COLO668 (cell line): Measurements from ENCODE around the gene SMYD4.
"Not testable (repeated sequence)": the region's sequence is repeated elsewhere in the genome, so short reads cannot be mapped to it uniquely, and the experiment has no call there.

ENCODE experiments used
- DNase-seq: peaks from one replicate; lab custom pipeline; 2025; ENCODE audit not compliant: unreplicated experiment; lab: John Stamatoyannopoulos, UW

The SMYD4 gene

DNA sequence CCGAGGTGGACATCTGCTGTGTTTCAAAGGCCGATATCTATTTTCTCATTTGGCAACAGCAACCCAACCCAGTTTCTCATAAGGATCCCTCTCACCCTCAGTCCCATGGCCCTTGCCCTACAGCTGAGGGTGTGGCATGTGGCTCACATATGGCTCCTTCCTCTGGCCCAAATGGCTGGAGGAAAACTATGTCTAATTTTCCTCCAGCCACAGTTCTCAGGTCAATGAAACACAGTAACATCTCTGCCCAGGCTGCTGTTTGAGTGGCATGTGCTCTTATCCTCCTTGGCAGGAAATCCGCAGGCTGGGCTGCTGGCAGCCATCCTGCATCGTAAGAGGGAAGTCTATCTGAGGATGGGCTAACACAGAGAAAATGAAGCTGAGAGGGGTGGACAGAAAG is 43.8 kb downstream of the SMYD4 start:
- DNase-seq: no peak

- peak; percentile 7 for DNase-seq
Measured at GRCh38 chr17:1783834-1784611, 45.7 kb downstream of the SMYD4 start.

- DNase-seq: no peak
Measured at GRCh38 chr17:1783271-1783670, 46.4 kb downstream of the SMYD4 start.

GRCh38 chr17:1782171-1782567 is 47.5 kb downstream of the SMYD4 start:
- DNase-seq: no peak

GRCh38 chr17:1779571-1780131 is 50.1 kb downstream of the SMYD4 start:
- no peak for DNase-seq

GRCh38 chr17:1776857-1777256 is 52.8 kb downstream of the SMYD4 start:
- no peak for DNase-seq

GRCh38 chr17:1776328-1776727 is 53.4 kb downstream of the SMYD4 start:
- DNase-seq: no peak

DNA sequence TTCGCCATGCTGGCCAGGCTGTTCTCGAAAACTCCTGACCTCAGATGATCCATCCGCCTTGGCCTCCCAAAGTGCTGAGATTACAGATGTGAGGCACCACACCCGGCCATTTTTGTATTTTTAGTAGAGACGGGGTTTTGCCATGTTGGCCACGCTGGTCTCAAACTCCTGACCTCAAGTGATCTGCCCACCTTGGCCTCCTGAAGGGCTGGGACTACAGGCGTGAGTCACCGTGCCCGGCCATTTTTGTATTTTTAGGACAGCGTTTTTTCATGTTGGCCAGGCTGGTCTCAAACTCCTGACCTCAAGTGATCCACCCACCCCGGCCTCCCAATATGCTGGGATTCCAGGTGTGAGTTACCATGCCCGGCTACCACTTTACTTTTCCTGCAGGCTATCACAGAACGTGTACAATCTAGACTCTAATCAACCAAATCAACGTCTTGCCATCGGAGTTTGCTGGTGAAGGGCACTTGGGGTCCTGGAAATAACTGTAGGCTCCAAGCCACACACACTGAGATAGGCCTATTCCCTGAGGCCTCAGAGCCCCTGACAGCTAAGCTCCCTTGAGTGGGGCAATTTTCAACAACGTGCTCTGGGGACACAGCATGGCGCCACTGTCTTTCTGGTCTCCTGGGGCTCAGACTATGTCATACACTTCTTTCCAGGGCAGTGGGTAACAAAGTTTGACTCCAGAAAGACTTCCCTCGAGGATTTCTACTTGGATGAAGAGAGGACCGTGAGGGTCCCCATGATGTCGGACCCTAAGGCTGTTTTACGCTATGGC is 55.1 kb downstream of the SMYD4 start:
- no peak for DNase-seq

GRCh38 chr17:1773696-1774181 is 56.0 kb downstream of the SMYD4 start:
- no peak for DNase-seq

GRCh38 chr17:1773000-1773695 is 56.6 kb downstream of the SMYD4 start:
- DNase-seq: not testable (repeated sequence)

GRCh38 chr17:1769822-1770477 is 59.8 kb downstream of the SMYD4 start:
- peak; percentile 15 for DNase-seq

- DNase-seq: no peak
Measured at GRCh38 chr17:1767358-1767757, 62.3 kb downstream of the SMYD4 start.

DNA sequence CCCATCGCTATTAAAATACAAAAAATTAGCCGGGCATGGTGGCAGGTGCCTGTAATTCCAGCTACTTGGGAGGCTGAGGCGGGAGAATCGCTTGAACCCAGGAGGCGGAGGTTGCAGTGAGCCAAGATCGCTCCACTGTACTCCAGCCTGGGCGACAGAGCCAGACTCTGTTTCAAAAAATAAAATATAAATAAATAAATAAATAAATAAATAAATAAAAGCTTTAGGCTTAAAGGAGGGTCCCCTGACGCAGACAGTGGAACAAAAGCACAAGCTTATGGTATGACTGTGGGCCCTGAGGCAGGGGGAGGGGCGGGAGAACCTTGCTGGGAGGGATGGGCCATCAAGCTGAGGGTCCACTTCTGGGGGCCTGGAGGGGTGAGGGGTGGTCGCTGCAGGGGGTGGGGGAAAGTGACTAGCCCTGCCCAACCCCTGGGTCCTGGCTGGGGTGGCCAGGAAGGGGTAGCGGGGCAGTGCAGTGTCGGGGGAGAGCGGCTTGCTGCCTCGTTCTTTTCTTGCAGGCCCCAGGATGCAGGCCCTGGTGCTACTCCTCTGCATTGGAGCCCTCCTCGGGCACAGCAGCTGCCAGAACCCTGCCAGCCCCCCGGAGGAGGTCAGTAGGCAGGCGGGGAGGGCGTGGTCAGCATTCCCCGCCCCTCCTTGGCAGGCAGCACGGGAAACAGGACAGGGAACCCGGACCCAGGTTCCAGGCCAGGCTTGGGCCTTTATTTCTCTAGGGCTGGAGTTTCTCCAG is 63.1 kb downstream of the SMYD4 start:
- DNase-seq: no peak

GRCh38 chr17:1765576-1765975 is 64.1 kb downstream of the SMYD4 start:
- no peak for DNase-seq

DNA sequence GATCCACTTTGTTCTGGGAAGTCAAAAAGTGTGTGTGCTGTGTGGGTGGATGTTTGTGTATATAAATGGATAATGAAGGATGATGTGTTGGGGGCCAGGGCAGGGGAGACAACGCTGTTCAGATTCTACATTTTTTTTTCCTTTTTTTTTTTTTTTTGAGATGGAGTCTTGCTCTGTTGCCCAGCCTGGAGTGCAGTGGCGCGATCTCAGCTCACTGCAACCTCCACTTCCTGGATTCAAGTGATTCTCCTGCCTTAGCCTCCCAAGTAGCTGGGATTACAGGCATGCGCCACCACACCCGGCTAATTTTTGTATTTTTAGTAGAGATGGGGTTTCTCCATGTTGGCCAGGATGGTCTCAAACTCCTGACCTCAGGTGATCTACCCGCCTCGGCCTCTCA is 65.0 kb downstream of the SMYD4 start:
- not testable (repeated sequence) for DNase-seq

- peak; percentile 61 for DNase-seq
Measured at GRCh38 chr17:1764284-1764683, 65.4 kb downstream of the SMYD4 start.

GRCh38 chr17:1762901-1763898 is 66.5 kb downstream of the SMYD4 start:
- peak; percentile 53 for DNase-seq

DNA sequence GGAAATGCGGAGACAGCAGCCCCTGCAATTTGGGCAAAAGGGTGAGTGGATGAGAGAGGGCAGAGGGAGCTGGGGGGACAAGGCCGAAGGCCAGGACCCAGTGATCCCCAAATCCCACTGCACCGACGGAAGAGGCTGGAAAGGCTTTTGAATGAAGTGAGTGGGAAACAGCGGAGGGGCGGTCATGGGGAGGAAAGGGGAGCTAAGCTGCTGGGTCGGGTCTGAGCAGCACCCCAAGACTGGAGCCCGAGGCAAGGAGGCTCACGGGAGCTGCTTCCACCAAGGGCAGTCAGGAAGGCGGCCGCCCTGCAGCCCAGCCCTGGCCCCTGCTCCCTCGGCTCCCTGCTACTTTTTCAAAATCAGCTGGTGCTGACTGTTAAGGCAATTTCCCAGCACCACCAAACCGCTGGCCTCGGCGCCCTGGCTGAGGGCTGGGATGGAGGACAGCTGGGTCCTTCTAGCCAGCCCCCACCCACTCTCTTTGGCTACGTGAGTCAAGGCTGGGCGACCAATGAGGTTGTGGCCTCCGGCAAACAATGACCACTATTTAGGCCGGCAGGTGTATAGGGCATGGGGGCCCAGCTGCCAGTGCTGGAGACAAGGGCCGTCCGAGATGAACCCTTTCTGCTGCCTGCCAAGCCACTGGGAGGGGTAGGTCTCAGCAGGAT is 67.3 kb downstream of the SMYD4 start:
- peak; percentile 72 for DNase-seq
